Measurements from ENCODE around the gene IGHMBP2.
A peak's percentile ranks its signal among the peaks of the same experiment; 100 is the strongest.

IGHMBP2 gene

GRCh38 chr11:68947151-68947550 lies 43.5 kb downstream of the IGHMBP2 start:
- Histone ChIP-seq H3K27me3 (ENCODE audit: insufficient read depth, low read length) (no peaks in the 10 kb centered on the region), H3K4me1 (ENCODE audit: insufficient read depth, low read length) (peaks cover 7% of the 10 kb centered on the region), H3K4me3 (ENCODE audit: low read length) (no peak overlapping the region), H3K9me3 (ENCODE audit: insufficient read depth, low read depth, low read length) (no peaks in the 10 kb centered on the region), H3K9ac (ENCODE audit: low read depth, low read length) (no peak overlapping the region), H3K36me3 (ENCODE audit: insufficient read depth, low read depth, low read length) (no peaks in the 10 kb centered on the region), H3K27ac (ENCODE audit: low read length) (no peak overlapping the region)

- Histone ChIP-seq H3K36me3 (ENCODE audit: insufficient read depth, low read depth, low read length) (no peaks in the 10 kb centered on the region), H3K4me1 (ENCODE audit: insufficient read depth, low read length) (peaks cover 7% of the 10 kb centered on the region)
Observed at GRCh38 chr11:68948496-68948895, 44.8 kb downstream of the IGHMBP2 start.

DNA sequence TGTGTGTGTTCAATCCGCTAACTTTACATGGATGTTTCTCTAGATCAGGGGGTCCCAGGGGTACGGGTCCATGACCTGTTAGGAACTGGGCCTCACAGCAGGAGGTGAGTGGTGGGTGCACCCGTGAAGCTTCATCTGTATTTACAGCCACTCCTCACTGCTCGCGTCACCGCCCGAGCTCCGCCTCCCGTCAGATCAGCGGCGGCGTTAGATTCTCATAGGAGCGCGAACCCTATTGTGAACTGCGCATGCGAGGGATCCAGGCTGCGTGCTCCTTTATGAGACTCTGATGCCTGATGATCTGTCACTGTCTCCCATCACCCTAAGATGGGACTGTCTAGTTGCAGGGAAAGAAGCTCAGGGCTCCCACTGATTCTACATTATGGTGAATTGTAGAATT lies 45.2 kb downstream of the IGHMBP2 start:
- peaks cover 7% of the 10 kb centered on the region for H3K4me1 ChIP-seq (ENCODE audit: insufficient read depth, low read length)
- H3K4me3 ChIP-seq (ENCODE audit: low read length), result no peak overlapping the region
- H3K27ac ChIP-seq (ENCODE audit: low read length), result no peak overlapping the region
- H3K9me3 ChIP-seq (ENCODE audit: insufficient read depth, low read depth, low read length), result no peaks in the 10 kb centered on the region
- H3K9ac ChIP-seq (ENCODE audit: low read depth, low read length), result no peak overlapping the region
- H3K27me3 ChIP-seq (ENCODE audit: insufficient read depth, low read length), result no peaks in the 10 kb centered on the region
- no peaks in the 10 kb centered on the region for H3K36me3 ChIP-seq (ENCODE audit: insufficient read depth, low read depth, low read length)

More at GRCh38 chr11:68948496-68948895, 44.8 kb downstream of the IGHMBP2 start:
- Histone ChIP-seq H3K27me3 (ENCODE audit: insufficient read depth, low read length) (no peaks in the 10 kb centered on the region), H3K9ac (ENCODE audit: low read depth, low read length) (no peak overlapping the region), H3K27ac (ENCODE audit: low read length) (no peak overlapping the region), H3K4me3 (ENCODE audit: low read length) (no peak overlapping the region), H3K9me3 (ENCODE audit: insufficient read depth, low read depth, low read length) (no peaks in the 10 kb centered on the region)

DNA sequence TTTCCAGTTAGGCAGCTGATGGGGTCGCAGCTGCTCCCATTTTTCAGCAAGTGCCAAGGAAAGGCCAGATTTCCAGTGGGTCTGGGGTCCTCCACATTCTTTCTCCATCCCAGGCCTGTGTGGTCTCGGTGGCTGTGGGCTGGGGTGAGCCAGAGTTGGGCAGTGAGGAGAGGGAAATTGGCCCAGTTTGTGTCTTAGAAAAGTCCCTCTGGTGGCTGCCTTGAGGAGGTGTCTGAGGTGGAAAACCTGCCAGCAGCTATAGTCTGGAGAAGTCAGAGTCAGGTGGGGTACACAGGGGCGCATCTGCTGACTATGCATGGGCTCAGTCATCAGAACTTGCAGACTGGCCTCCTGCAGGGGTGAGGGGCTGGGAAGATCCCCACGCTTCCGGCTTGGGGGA lies 46.6 kb downstream of the IGHMBP2 start:
- no peaks in the 10 kb centered on the region for H3K36me3 ChIP-seq (ENCODE audit: insufficient read depth, low read depth, low read length)
- no peak overlapping the region for H3K27ac ChIP-seq (ENCODE audit: low read length)
- peaks cover 11% of the 10 kb centered on the region for H3K4me1 ChIP-seq (ENCODE audit: insufficient read depth, low read length)
- no peaks in the 10 kb centered on the region for H3K27me3 ChIP-seq (ENCODE audit: insufficient read depth, low read length)
- H3K4me3 ChIP-seq (ENCODE audit: low read length), result peak overlapping the region; percentile 8; the same call in 1 of the 2 replicates
- no peak overlapping the region for H3K9ac ChIP-seq (ENCODE audit: low read depth, low read length)
- no peaks in the 10 kb centered on the region for H3K9me3 ChIP-seq (ENCODE audit: insufficient read depth, low read depth, low read length)

DNA sequence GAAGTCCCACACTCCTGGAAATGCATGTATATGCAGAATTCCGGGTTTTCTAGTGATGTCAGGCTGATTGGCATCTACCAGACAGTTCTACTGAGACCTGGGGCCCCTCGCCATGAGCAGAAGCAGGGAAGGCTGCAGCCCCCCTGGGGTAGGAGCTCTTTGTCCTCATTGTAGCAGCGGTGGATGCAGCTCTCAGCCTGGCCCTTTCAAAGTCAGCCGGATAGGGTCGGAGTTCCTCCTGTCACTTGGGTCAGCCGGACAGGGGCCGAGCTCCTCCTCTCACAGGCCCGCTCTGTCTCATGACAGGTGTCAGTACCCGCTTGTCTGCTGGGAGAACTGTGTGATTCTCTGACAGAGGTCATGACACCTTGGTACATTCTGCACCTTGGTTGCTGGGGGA lies 47.1 kb downstream of the IGHMBP2 start:
- Histone ChIP-seq H3K36me3 (ENCODE audit: insufficient read depth, low read depth, low read length) (no peaks in the 10 kb centered on the region), H3K9me3 (ENCODE audit: insufficient read depth, low read depth, low read length) (no peaks in the 10 kb centered on the region), H3K27me3 (ENCODE audit: insufficient read depth, low read length) (no peaks in the 10 kb centered on the region), H3K4me1 (ENCODE audit: insufficient read depth, low read length) (peaks cover 14% of the 10 kb centered on the region), H3K4me3 (ENCODE audit: low read length) (peak overlapping the region; percentile 8; the same call in 1 of the 2 replicates), H3K27ac (ENCODE audit: low read length) (no peak overlapping the region), H3K9ac (ENCODE audit: low read depth, low read length) (no peak overlapping the region)

GRCh38 chr11:68954836-68955606 lies 51.3 kb downstream of the IGHMBP2 start:
- no peak overlapping the region for H3K9ac ChIP-seq (ENCODE audit: low read depth, low read length)
- H3K4me3 ChIP-seq (ENCODE audit: low read length), result no peak overlapping the region; the same call in 1 of the 2 replicates
- no peaks in the 10 kb centered on the region for H3K9me3 ChIP-seq (ENCODE audit: insufficient read depth, low read depth, low read length)
- H3K36me3 ChIP-seq (ENCODE audit: insufficient read depth, low read depth, low read length), result no peaks in the 10 kb centered on the region
- H3K4me1 ChIP-seq (ENCODE audit: insufficient read depth, low read length), result peaks cover 11% of the 10 kb centered on the region
- no peak overlapping the region for H3K27ac ChIP-seq (ENCODE audit: low read length)
- no peaks in the 10 kb centered on the region for H3K27me3 ChIP-seq (ENCODE audit: insufficient read depth, low read length)

DNA sequence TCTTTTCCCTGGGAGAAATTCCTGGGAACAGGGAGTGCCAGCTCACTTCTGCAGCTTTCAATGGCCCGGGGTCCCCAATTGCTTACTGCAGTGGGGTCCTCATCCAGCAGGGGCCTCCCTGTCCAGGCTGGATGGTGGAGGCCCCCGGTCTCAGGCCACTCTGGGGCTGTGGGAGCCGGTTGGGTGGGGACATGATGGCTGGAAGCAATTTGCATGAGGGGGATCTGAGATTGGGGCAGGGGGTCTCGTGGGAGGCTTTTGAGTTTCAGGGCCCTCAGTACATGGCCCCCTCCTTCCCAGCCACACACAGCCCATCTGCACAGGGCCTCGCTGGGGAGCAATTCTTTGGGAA lies 51.9 kb downstream of the IGHMBP2 start:
- Histone ChIP-seq H3K4me3 (ENCODE audit: low read length) (no peak overlapping the region; the same call in 1 of the 2 replicates), H3K27me3 (ENCODE audit: insufficient read depth, low read length) (no peaks in the 10 kb centered on the region), H3K36me3 (ENCODE audit: insufficient read depth, low read depth, low read length) (no peaks in the 10 kb centered on the region), H3K9ac (ENCODE audit: low read depth, low read length) (no peak overlapping the region), H3K4me1 (ENCODE audit: insufficient read depth, low read length) (peaks cover 8% of the 10 kb centered on the region), H3K9me3 (ENCODE audit: insufficient read depth, low read depth, low read length) (no peaks in the 10 kb centered on the region), H3K27ac (ENCODE audit: low read length) (no peak overlapping the region)

- Histone ChIP-seq H3K4me3 (ENCODE audit: low read length) (no peak overlapping the region), H3K4me1 (ENCODE audit: insufficient read depth, low read length) (peaks cover 7% of the 10 kb centered on the region; the same call in 1 of the 2 replicates)
Observed at GRCh38 chr11:68956142-68956541, 52.5 kb downstream of the IGHMBP2 start.

DNA sequence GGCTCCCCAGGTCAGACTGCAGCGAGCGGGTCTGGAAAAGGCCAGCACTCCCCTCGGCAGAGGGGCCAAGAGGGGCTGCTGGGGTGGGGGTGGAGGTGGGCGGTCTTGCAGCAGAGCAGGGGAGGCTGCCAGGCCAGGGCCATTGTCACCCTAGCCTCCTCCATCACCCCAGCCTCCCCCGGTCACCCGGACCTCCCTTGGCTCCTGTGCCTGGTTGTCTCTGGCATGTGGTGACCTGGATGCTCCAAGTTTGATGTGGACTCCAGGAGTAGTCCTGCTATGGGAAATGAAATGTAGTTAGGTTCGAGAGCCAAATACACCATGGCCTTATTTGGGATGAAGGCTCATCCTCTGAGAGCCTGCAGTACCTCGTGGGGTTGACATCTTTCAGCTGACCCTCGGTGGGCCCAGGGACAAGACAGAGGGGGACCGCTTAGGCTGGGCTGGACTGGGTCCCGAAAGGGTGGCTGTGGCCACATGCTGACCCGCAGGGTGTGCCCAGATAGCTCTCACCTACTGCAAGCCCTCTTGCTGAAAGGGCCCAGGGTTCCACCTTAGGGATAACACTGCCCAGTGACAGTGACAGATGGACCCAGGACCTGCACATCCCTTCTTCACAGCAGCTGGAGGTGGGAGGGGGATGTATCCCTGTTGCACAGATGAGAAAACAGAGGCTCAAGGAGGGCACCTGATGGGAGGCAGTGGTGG lies 53.0 kb downstream of the IGHMBP2 start:
- Histone ChIP-seq H3K9ac (ENCODE audit: low read depth, low read length) (no peak overlapping the region), H3K27ac (ENCODE audit: low read length) (no peak overlapping the region), H3K4me3 (ENCODE audit: low read length) (no peak overlapping the region), H3K9me3 (ENCODE audit: insufficient read depth, low read depth, low read length) (no peaks in the 10 kb centered on the region), H3K27me3 (ENCODE audit: insufficient read depth, low read length) (no peaks in the 10 kb centered on the region), H3K4me1 (ENCODE audit: insufficient read depth, low read length) (peaks cover 7% of the 10 kb centered on the region; the same call in 1 of the 2 replicates), H3K36me3 (ENCODE audit: insufficient read depth, low read depth, low read length) (no peaks in the 10 kb centered on the region)

More at GRCh38 chr11:68956142-68956541, 52.5 kb downstream of the IGHMBP2 start:
- no peaks in the 10 kb centered on the region for H3K9me3 ChIP-seq (ENCODE audit: insufficient read depth, low read depth, low read length)
- H3K9ac ChIP-seq (ENCODE audit: low read depth, low read length), result no peak overlapping the region
- H3K36me3 ChIP-seq (ENCODE audit: insufficient read depth, low read depth, low read length), result no peaks in the 10 kb centered on the region
- no peaks in the 10 kb centered on the region for H3K27me3 ChIP-seq (ENCODE audit: insufficient read depth, low read length)
- no peak overlapping the region for H3K27ac ChIP-seq (ENCODE audit: low read length)

DNA sequence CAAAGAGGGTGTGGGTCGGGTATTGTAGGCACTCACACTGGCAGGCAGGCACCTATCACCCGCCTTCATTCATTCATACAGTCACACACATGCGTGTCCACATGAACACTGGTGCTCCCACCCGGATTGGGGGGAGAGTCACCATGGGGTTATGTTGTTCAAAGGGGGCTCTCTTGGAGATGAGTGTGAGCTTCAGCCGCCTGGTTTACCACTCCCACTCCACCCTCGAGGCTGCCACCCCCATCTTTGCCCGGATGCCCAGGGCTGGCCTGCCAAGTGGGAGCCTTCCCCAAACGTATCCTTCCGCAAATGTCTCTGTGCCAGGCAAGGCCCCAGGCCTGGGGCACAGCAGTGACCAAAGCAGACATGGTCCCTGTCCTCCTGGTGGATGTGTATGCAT lies 54.5 kb downstream of the IGHMBP2 start:
- H3K4me1 ChIP-seq (ENCODE audit: insufficient read depth, low read length), result peaks cover 7% of the 10 kb centered on the region; the same call in 1 of the 2 replicates
- no peak overlapping the region for H3K4me3 ChIP-seq (ENCODE audit: low read length)
- H3K9me3 ChIP-seq (ENCODE audit: insufficient read depth, low read depth, low read length), result no peaks in the 10 kb centered on the region
- H3K27me3 ChIP-seq (ENCODE audit: insufficient read depth, low read length), result no peaks in the 10 kb centered on the region
- no peak overlapping the region for H3K27ac ChIP-seq (ENCODE audit: low read length)
- no peaks in the 10 kb centered on the region for H3K36me3 ChIP-seq (ENCODE audit: insufficient read depth, low read depth, low read length)
- H3K9ac ChIP-seq (ENCODE audit: low read depth, low read length), result no peak overlapping the region

GRCh38 chr11:68959465-68960293 lies 56.0 kb downstream of the IGHMBP2 start:
- H3K27ac ChIP-seq (ENCODE audit: low read length), result no peak overlapping the region
- H3K9ac ChIP-seq (ENCODE audit: low read depth, low read length), result no peak overlapping the region
- no peak overlapping the region for H3K4me3 ChIP-seq (ENCODE audit: low read length)
- H3K36me3 ChIP-seq (ENCODE audit: insufficient read depth, low read depth, low read length), result no peaks in the 10 kb centered on the region
- H3K27me3 ChIP-seq (ENCODE audit: insufficient read depth, low read length), result no peaks in the 10 kb centered on the region
- H3K9me3 ChIP-seq (ENCODE audit: insufficient read depth, low read depth, low read length), result no peaks in the 10 kb centered on the region
- peaks cover 7% of the 10 kb centered on the region; the same call in 1 of the 2 replicates for H3K4me1 ChIP-seq (ENCODE audit: insufficient read depth, low read length)
